Testis (tissue), 3 donors: ENCODE measurements around the gene TRAK1. TPM values are rescaled to one million over a fixed set of nuclear protein-coding genes. Genes with fewer than 3 reads are reported as not detected.

Experiments used
- DNase-seq: peaks from one replicate; pipeline ENCODE4 v3.0.0-alpha.2; 2019
- H3K27ac ChIP-seq, 2 donors: fragments of 200-600 bp; sonication (generic); one replicate each; pipeline ENCODE4 v1.5.1; 2019
- H3K27me3 ChIP-seq: fragments of 200-600 bp; sonication (generic); one replicate; pipeline ENCODE4 v1.5.1; 2019
- H3K36me3 ChIP-seq: fragments of 200-600 bp; sonication (generic); one replicate; pipeline ENCODE4 v1.5.1; 2017; ENCODE audit warnings: low read depth; ENCODE audit errors: missing control alignments
- H3K4me1 ChIP-seq: fragments of 200-600 bp; sonication (generic); one replicate; pipeline ENCODE4 v1.5.1; 2019
- H3K4me3 ChIP-seq, 2 donors: fragments of 200-600 bp; sonication (generic); one replicate each; pipeline ENCODE4 v1.5.1; 2017 to 2019
- H3K9me3 ChIP-seq: fragments of 200-600 bp; sonication (generic); one replicate; pipeline ENCODE4 v1.5.1; 2017
- CTCF ChIP-seq, 3 experiments: fragments of 450-650 bp in 2 of 3; fragments of 200-600 bp in 1 of 3; sonication (generic) in 1 of 3; IDR thresholded peaks; one replicate each; pipeline ENCODE4 v1.5.1; 2016 to 2019; ENCODE audit warnings: antibody characterized with exemption in 3 of 3, mild to moderate bottlenecking in 2 of 3, moderate library complexity in 1 of 3
- POLR2A ChIP-seq: fragments of 450-650 bp; IDR thresholded peaks from one replicate; pipeline ENCODE4 v1.6.1; 2017; ENCODE audit warnings: antibody characterized with exemption, mild to moderate bottlenecking, moderate library complexity
- WGBS, 2 donors: methylation state at CpG; one replicate each; pipeline ENCODE4 v1.1.5; 2018; 5-methylcytosine and 5-hydroxymethylcytosine counted together
- intact Hi-C: fragments of 100-400 bp; cut with DNase I; formaldehyde crosslinking; loops from one replicate; pipeline ENCODE4 v1.15.1; 2023; ENCODE audit warnings: low total_unique reads
- polyA plus RNA-seq: library from polyadenylated mRNA; stranded (reverse); fragments of 350-450 nt; fragmentation: Illumina TruSeq; extraction: RNeasy Lipid Tissue Mini Kit (QIAGEN cat#74804); gene quantifications from one replicate; pipeline ENCODE4 v1.2.3, GENCODE V29; 2014; ENCODE audit warnings: low read depth, low replicate concordance; ENCODE audit not compliant: insufficient read depth
- total RNA-seq, 2 donors: library from RNA; depleted of rRNA; stranded (reverse); fragments of >200 nt; gene quantifications; one replicate each; pipeline ENCODE4 v1.2.3, GENCODE V29; 2016

TRAK1 gene
- total and polyA plus RNA-seq, 3 donors from 2014 or later = 32.0 to 95.9 (median 94.1) TPM

- no peaks in the 10 kb centered on the region for H3K9me3 ChIP-seq
- TF ChIP-seq CTCF (IDR thresholded peaks at IDR 0.05) (no peak), POLR2A (no peak)
- intact Hi-C loops = no loop called here
- H3K4me1 ChIP-seq = peaks cover 55% of the 10 kb centered on the region
- DNase-seq = no peak
- no peaks in the 10 kb centered on the region for H3K36me3 ChIP-seq
- H3K27me3 ChIP-seq = no peaks in the 10 kb centered on the region
- WGBS, 2 donors = 88 to 92% methylated on average over 1 of the region's 1 CpG
- H3K27ac ChIP-seq = peak overlapping the region in 1 of 2 donors; percentile 7
- no peak overlapping the region for H3K4me3 ChIP-seq
Observed at GRCh38 chr3:42070524-42070923, 20.6 kb upstream of the TRAK1 start.

GRCh38 chr3:42071904-42072812 is 19.0 kb upstream of the TRAK1 start:
- H3K4me1 ChIP-seq = peaks cover 48% of the 10 kb centered on the region
- intact Hi-C loops = no loop called here
- TF ChIP-seq CTCF (IDR thresholded peaks at IDR 0.05) (no peak), POLR2A (no peak)
- peak overlapping the region; percentile 68 to 70 for H3K27ac ChIP-seq
- WGBS, 2 donors = 30 to 42% methylated on average over 17 of the region's 17 CpGs
- peak; percentile 65 for DNase-seq
- no peaks in the 10 kb centered on the region for H3K27me3 ChIP-seq
- no peaks in the 10 kb centered on the region for H3K36me3 ChIP-seq
- no peak overlapping the region for H3K4me3 ChIP-seq
- H3K9me3 ChIP-seq = no peaks in the 10 kb centered on the region

GRCh38 chr3:42072831-42073301 is 18.3 kb upstream of the TRAK1 start:
- Histone ChIP-seq H3K36me3 (no peaks in the 10 kb centered on the region), H3K4me1 (peaks cover 46% of the 10 kb centered on the region), H3K27ac (peak overlapping the region; percentile 6 to 68), H3K4me3 (no peak overlapping the region), H3K27me3 (no peaks in the 10 kb centered on the region), H3K9me3 (no peaks in the 10 kb centered on the region)
- no peak for DNase-seq
- TF ChIP-seq CTCF (IDR thresholded peaks at IDR 0.05) (no peak), POLR2A (no peak)
- WGBS, 2 donors = 25 to 44% methylated on average over 7 of the region's 7 CpGs
- intact Hi-C loops = no loop called here

GRCh38 chr3:42077785-42078184 is 13.4 kb upstream of the TRAK1 start:
- no peak overlapping the region for H3K27ac ChIP-seq
- intact Hi-C loops = no loop called here

More at GRCh38 chr3:42077785-42078184, 13.4 kb upstream of the TRAK1 start:
- no peaks in the 10 kb centered on the region for H3K9me3 ChIP-seq
- H3K4me3 ChIP-seq = no peak overlapping the region
- no peaks in the 10 kb centered on the region for H3K36me3 ChIP-seq
- TF ChIP-seq CTCF (IDR thresholded peaks at IDR 0.05) (no peak), POLR2A (no peak)
- H3K27me3 ChIP-seq = no peaks in the 10 kb centered on the region
- WGBS, 2 donors = 79 to 100% methylated on average over 5 of the region's 5 CpGs
- H3K4me1 ChIP-seq = peaks cover 25% of the 10 kb centered on the region
- DNase-seq = no peak
